ENCODE measurements around the gene TMCC1.
"Not testable (repeated sequence)": the region's sequence is repeated elsewhere in the genome, so short reads cannot be mapped to it uniquely, and the experiment has no call there.

The TMCC1 gene

GRCh38 chr3:129641567-129642260 lies 251.8 kb downstream of the TMCC1 start:
- DNase-seq: not testable (repeated sequence)

GRCh38 chr3:129640985-129641384 lies 252.5 kb downstream of the TMCC1 start:
- DNase-seq: not testable (repeated sequence)

- DNase-seq: no peak
Measured at GRCh38 chr3:129638481-129638880, 255.0 kb downstream of the TMCC1 start.

- DNase-seq: no peak
Measured at GRCh38 chr3:129636082-129636481, 257.4 kb downstream of the TMCC1 start.

GRCh38 chr3:129635656-129636055 lies 257.9 kb downstream of the TMCC1 start:
- no peak for DNase-seq

GRCh38 chr3:129633751-129634481 lies 259.6 kb downstream of the TMCC1 start:
- no peak for DNase-seq

GRCh38 chr3:129632977-129633376 lies 260.5 kb downstream of the TMCC1 start:
- DNase-seq: no peak

GRCh38 chr3:129632556-129632955 lies 261.0 kb downstream of the TMCC1 start:
- DNase-seq: no peak

GRCh38 chr3:129632056-129632455 lies 261.5 kb downstream of the TMCC1 start:
- DNase-seq: no peak

GRCh38 chr3:129629011-129629410 lies 264.5 kb downstream of the TMCC1 start:
- DNase-seq: no peak

GRCh38 chr3:129628169-129628522 lies 265.4 kb downstream of the TMCC1 start:
- DNase-seq: no peak

GRCh38 chr3:129627350-129628168 lies 266.0 kb downstream of the TMCC1 start:
- peak; percentile 88 for DNase-seq

- peak; percentile 85 for DNase-seq
Measured at GRCh38 chr3:129626744-129627349, 266.7 kb downstream of the TMCC1 start.

- DNase-seq: peak; percentile 37
Measured at GRCh38 chr3:129625072-129625874, 268.2 kb downstream of the TMCC1 start.

GRCh38 chr3:129624347-129625071 lies 269.0 kb downstream of the TMCC1 start:
- DNase-seq: peak; percentile 32

GRCh38 chr3:129623447-129624118 lies 269.9 kb downstream of the TMCC1 start:
- DNase-seq: peak; percentile 74

- peak; percentile 48 for DNase-seq
Measured at GRCh38 chr3:129622933-129623332, 270.6 kb downstream of the TMCC1 start.

GRCh38 chr3:129622226-129622874 lies 271.2 kb downstream of the TMCC1 start:
- DNase-seq: peak; percentile 38

- DNase-seq: peak; percentile 36
Measured at GRCh38 chr3:129621626-129622225, 271.8 kb downstream of the TMCC1 start.
